RWPE1 (cell line): ENCODE results near the gene NGEF.

ENCODE experiments used
- CTCF ChIA-PET: fragments of 350-600 bp; sonication (Branson Sonifier 250); formaldehyde crosslinking; extraction: SDS; loops from one replicate; lab custom pipeline; 2021; lab: Yijun Ruan, JAX
- POLR2A ChIA-PET: fragments of 400-600 bp; formaldehyde crosslinking; extraction: SDS; loops from one replicate; lab custom pipeline; 2020; ENCODE audit warnings: antibody characterized with exemption; ENCODE audit not compliant: low non-redundant PET; lab: Yijun Ruan, JAX
- DNase-seq: peaks from one replicate; pipeline ENCODE4 v3.0.0; 2012; ENCODE audit warnings: low spot score
- H3K27ac ChIP-seq: fragments of 450-650 bp; 2 replicates; pipeline ENCODE4 v1.5.1; 2017
- CTCF ChIP-seq: fragments of 450-650 bp; conservative IDR thresholded peaks from 2 replicates; pipeline ENCODE4 v1.5.1; 2017; ENCODE audit warnings: low read depth, mild to moderate bottlenecking

NGEF gene

GRCh38 chr2:233047667-233048066 is 34.6 kb upstream of the NGEF start:
- ChIA-PET POLR2A (no interaction called here), CTCF (interaction anchor here (0.6 kb wide), 1 partner anchor 279 kb away, joined by 3 read pairs; no protein-coding TSS in a partner anchor)
- DNase-seq: no peak
- no peak overlapping the region for H3K27ac ChIP-seq
- TF ChIP-seq CTCF: no peak

GRCh38 chr2:233047206-233047605 is 34.1 kb upstream of the NGEF start:
- ChIA-PET POLR2A (no interaction called here), CTCF (no interaction called here)
- H3K27ac ChIP-seq: no peak overlapping the region
- DNase-seq: no peak
- TF ChIP-seq CTCF: no peak

DNA sequence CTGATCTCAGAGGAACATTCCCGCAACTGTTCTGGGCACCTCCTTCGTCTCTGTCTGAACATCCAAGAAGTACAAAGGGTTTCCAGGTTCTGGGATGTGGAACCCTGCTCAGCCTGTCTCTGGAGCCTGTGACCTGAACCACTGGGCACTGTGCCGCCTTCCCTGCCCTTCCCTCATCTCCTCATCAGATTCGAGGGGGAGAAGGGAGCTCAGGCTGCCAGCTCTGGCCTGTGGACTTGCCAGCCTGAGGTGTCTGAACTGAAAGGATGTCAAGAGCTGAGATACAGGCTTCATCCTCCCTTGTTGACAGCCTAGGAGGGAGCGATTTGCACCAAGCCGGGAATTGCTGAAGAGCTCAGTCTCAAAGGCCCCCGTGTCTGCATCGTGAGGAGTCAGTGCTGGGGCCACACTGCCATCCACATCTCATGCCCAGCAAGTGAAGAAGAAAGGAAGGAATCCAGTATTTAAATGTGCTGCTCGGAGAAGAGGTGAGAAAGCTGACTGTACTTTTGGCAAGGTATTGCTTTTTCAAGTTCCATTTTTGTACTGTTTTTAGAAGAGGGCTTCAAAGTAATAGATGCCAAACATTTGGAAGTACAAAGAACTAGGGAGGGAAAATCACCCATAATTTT is 32.0 kb upstream of the NGEF start:
- H3K27ac ChIP-seq: no peak overlapping the region
- POLR2A ChIA-PET: no interaction called here
- DNase-seq: no peak
- TF ChIP-seq CTCF: no peak
- CTCF ChIA-PET: interaction anchor here (0.7 to 1.0 kb wide), 2 partner anchors 9 to 23 kb away, joined by 3 read pairs; no protein-coding TSS in a partner anchor

- CTCF ChIA-PET: no interaction called here
- no peak for TF ChIP-seq CTCF
- POLR2A ChIA-PET: no interaction called here
- no peak overlapping the region for H3K27ac ChIP-seq
- DNase-seq: no peak
These were observed 29.5 kb upstream of the NGEF start for GRCh38 chr2:233042549-233042948.

GRCh38 chr2:233041722-233042323 is 28.8 kb upstream of the NGEF start:
- no peak for DNase-seq
- CTCF ChIA-PET: interaction anchor here (0.6 kb wide), 1 partner anchor 179 kb away, joined by 4 read pairs; no protein-coding TSS in a partner anchor
- TF ChIP-seq CTCF: no peak
- POLR2A ChIA-PET: no interaction called here
- H3K27ac ChIP-seq: no peak overlapping the region

GRCh38 chr2:233040571-233040970 is 27.5 kb upstream of the NGEF start:
- TF ChIP-seq CTCF: no peak
- ChIA-PET CTCF (no interaction called here), POLR2A (no interaction called here)
- no peak overlapping the region for H3K27ac ChIP-seq
- DNase-seq: no peak
